Measurements from ENCODE around the gene KCNMB2.

The KCNMB2 gene

DNA sequence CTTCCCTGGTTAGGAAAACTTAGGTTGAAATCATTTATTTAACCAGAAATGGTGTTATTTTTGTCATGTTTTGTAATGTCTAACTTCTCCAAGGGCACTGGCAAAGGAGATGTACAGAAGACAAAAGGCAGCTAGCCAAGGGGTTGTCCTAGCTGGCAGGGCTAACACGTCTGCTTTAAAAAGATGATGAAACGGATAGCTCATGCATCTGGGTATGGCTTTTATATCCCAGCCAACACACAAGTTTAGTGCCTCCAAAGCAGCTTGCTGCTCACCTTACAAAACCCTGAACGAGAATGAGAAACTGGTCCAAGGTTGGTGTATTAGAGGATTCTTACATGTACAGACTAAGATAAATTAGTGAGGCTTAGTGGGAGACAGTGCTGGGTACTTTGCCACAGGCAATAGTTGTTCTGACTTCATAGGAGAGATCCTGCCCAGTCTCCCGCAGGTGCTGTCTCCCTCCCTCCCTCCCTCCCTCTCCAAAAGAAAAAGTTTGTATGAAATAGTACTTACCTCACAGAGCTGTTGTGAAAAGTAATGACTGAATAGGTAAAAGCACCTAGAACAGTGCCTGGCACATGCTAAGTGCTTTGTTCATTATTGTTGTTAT, 47.8 kb downstream of the KCNMB2 start:
- no peak for DNase-seq

- no peak for DNase-seq
Measured at GRCh38 chr3:178584722-178585380, 48.6 kb downstream of the KCNMB2 start.

GRCh38 chr3:178585454-178585853, 49.2 kb downstream of the KCNMB2 start:
- no peak for DNase-seq

GRCh38 chr3:178586076-178586475, 49.8 kb downstream of the KCNMB2 start:
- DNase-seq: no peak

- DNase-seq: no peak
Measured at GRCh38 chr3:178588628-178589027, 52.4 kb downstream of the KCNMB2 start.

GRCh38 chr3:178593786-178594185, 57.5 kb downstream of the KCNMB2 start:
- no peak for DNase-seq

GRCh38 chr3:178597371-178597770, 61.1 kb downstream of the KCNMB2 start:
- no peak for DNase-seq

DNA sequence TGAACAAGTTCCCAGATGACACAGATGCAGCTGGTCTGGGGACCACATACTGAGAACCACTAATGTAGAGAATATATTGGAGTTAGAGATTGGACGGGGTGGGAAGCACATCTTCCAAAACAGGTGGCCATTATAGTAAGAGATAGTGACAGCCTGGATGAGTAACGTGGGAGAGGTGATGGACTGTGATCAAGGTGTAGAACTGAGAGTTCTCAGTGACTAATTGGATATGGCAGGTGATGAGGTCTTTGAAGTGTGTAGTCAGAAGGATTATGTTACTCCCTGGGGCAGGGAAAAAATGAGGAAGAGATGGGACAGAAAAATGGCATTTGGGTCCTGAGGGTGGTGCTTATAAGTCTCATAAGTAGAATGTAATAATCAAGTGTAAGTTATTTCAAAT, 66.6 kb downstream of the KCNMB2 start:
- DNase-seq: no peak

- DNase-seq: no peak
Measured at GRCh38 chr3:178603735-178604134, 67.5 kb downstream of the KCNMB2 start.

DNA sequence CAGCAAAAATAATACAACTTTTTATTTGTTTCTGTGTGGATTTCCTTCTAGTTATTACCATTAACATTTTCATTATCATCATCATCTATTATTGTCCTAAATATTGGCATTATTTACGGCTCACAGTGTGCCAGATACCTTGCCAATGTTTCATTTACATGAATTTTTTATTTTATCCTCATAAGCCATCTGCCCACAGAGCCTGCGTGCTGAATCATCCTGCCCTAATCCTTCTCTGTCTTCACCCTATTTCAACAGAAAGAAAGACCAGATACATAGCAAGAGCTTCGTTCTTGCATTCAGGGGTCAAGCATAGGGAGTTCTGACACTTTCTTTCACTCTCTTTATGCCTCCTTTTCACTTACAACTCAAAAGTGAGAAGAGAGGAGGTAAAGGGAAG, 82.0 kb downstream of the KCNMB2 start:
- DNase-seq: no peak

GRCh38 chr3:178618896-178619295, 82.7 kb downstream of the KCNMB2 start:
- no peak for DNase-seq

- no peak for DNase-seq
Measured at GRCh38 chr3:178623666-178624255, 87.5 kb downstream of the KCNMB2 start.

DNA sequence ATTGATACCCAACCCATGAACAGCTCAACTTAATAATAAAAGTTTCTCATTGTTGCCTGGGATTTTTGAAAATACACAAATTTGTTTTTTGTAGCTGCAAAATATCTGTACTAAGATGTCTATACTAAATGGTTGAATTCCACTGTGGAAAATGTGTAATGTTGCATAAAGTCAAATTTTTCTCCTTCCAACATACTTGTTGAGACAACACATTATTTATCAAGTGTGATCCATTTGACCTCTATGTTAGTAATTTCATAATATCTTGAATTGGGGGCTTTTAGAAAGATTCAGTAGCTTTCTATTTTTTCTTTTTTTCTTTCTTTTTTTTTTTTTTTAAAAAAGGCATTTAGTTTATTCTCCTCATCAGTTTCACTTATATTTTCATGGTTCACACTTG, 88.0 kb downstream of the KCNMB2 start:
- no peak for DNase-seq

- DNase-seq: no peak
Measured at GRCh38 chr3:178625053-178625600, 88.9 kb downstream of the KCNMB2 start.

- no peak for DNase-seq
Measured at GRCh38 chr3:178628037-178628436, 91.8 kb downstream of the KCNMB2 start.

GRCh38 chr3:178629430-178630178, 93.4 kb downstream of the KCNMB2 start:
- DNase-seq: no peak

- no peak for DNase-seq
Measured at GRCh38 chr3:178631950-178632349, 95.7 kb downstream of the KCNMB2 start.

GRCh38 chr3:178634975-178635374, 98.7 kb downstream of the KCNMB2 start:
- DNase-seq: no peak

DNA sequence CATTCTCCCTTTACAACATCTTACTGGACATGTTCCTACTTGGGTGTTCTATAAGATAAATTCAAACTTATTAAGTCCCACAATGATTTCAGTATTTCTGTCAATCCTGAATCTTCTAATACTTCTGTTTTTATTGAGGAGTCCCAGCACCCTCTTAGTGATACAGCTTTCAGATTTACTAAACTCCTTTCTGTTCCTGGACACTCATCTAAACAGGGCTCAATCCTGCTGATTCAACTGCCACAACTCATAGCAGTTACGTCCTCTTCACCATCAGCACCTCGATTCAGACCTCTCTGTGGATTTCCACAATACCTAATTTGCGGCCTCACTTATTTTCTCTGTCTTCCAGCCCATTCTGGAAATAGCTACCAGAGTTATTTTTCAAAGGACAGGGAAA, 101.6 kb downstream of the KCNMB2 start:
- DNase-seq: no peak

GRCh38 chr3:178645503-178645902, 109.3 kb downstream of the KCNMB2 start:
- DNase-seq: no peak

DNA sequence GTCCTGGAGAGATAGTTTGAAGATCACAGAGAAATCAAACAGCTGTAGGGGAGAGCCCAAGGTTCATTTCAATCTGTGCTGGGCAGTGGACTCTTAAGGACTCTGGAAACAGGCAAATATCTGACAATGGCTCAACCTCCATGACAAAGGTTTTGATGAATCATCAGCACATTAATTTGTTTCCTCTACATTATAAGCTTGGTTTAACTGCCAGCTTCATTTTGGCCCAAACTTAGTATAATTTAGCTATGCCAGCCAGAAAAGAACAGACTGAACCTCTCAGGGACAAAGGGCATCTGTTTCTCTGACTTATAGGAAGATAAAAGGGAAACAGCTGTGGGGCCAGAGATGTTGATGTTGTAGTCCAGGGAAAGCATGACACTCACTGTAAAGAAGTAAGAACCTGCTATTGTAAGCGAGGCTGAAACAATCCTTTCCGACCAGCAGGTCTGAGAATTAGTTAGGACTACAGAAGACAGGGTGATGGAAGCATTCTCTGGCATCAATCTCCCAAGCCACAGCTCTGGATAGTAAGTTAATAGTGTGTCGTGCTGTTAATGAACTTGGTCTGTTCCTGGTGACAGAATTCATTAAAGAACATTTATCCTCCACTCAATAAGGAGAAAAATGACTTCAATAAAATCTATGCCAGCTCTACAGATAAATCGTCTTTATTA, 110.1 kb downstream of the KCNMB2 start:
- no peak for DNase-seq

GRCh38 chr3:178655488-178655887, 119.3 kb downstream of the KCNMB2 start:
- DNase-seq: no peak
